Measurements from ENCODE around the gene HORMAD2. TPM values are rescaled to one million over a fixed set of nuclear protein-coding genes. Genes with fewer than 3 reads are reported as not detected.

The HORMAD2 gene
- total RNA-seq, 1 experiment from 2014 or later, result not detected

DNA sequence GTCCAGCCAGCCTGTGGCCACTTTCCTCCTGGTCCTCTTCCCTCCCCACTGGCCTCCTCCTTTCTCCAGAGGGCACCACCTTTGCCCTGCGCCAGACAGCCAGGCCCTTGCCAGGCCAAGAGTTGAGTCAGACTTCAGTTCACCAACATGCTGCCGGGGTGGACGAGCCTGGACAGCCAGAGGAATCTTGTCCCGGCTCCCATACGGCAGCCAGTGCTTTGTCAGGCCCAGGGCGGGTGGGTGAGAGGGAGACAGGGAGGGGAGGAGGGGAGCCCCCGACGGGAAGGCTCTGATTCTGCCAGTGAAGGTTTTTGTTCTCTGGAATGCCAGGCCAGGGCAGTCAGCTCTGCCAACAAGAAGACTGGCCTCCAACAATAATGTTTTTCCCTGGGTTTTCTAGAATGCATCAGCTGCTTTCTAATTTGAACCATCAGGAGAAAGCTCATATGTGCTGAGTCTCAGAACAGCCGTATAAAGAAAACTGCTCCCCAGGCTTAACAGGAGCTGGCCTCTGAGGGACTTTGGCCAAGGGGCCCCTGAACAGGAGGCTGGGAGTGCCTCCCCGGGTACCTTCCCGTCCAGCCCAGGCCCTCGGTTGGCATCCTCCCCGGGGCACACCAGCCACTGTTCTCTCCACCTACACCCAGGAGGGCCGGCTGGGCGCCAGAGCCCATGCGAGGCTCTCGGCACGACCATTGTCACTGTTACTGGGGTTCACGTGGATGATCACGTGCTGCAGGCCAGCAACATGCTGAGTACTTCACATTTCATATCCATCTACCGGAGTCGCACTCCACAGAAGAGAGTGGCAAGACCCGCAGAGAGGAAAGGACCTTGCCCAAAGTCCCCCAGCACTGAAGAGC lies 137.7 kb downstream of the HORMAD2 start:
- DNase-seq, result no peak
- Histone ChIP-seq H3K4me3 (ENCODE audit: insufficient read depth, low read depth, low read length) (no peak overlapping the region), H3K36me3 (replicated peaks; ENCODE audit: control insufficient read depth, insufficient read depth, low read length) (no peaks in the 10 kb centered on the region), H3K27me3 (ENCODE audit: control insufficient read depth, insufficient read depth, low read length) (no peaks in the 10 kb centered on the region)

DNA sequence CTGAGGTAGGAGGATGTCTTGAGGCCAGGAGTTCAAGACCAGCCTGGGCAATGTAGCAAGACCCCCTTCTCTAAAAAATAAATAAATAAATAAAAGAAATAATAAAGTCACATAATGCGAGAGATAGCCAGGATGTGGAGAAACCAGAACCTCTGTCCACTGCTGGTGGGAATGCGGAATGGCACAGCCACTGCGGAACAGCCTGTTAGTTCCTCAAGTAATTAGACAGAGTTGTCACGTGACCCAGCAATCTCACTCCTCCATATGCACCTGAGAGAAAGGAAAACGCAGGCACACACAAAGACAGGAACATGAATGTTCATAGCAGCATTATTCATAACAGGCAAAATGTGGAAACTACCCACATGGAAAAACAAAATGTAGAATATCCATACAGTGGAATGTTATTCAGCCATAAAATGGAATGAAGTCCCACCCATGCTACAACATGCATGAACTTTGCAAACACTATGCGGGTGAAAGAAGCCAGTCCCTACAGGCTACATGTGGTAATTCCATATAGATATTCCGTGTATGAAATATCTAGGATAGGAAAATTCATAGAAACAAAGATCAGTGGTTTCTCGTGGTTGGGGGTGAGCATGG lies 138.9 kb downstream of the HORMAD2 start:
- Histone ChIP-seq H3K4me3 (ENCODE audit: insufficient read depth, low read depth, low read length) (no peak overlapping the region), H3K36me3 (replicated peaks; ENCODE audit: control insufficient read depth, insufficient read depth, low read length) (no peaks in the 10 kb centered on the region), H3K27me3 (ENCODE audit: control insufficient read depth, insufficient read depth, low read length) (no peaks in the 10 kb centered on the region)
- DNase-seq, result no peak

DNA sequence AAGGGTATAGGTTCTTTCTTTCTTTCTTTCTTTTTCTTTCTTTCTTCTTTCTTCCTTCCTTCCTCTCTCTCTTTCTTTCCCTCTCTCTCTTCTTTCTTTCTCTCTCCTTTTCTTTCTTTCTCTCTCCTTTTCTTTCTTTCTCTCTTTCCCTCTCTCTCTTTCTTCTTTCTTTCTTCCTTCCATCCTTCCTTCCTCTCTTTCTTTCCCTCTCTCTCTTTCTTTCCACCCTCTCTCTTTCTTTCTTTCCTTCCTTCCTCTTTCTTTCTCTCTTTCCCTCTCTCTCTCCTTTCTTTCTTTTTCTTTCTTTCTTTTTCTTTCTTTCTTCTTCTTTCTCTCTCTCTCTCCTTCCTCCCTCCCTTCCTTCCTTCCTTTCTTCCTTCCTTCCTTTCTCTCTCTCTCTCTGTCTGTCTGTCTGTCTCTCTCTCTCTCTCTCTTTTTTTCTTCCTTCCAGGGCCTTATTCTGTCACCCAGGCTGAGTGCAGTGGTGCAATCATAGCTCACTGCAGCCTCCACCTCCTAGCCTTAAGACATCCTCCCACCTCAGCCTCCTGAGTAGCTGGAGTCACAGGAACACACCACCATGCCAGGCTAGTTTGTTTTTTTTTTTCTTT lies 139.5 kb downstream of the HORMAD2 start:
- H3K27me3 ChIP-seq (ENCODE audit: control insufficient read depth, insufficient read depth, low read length), result no peaks in the 10 kb centered on the region
- no peak overlapping the region for H3K4me3 ChIP-seq (ENCODE audit: insufficient read depth, low read depth, low read length)
- DNase-seq, result no peak
- no peaks in the 10 kb centered on the region for H3K36me3 ChIP-seq (replicated peaks; ENCODE audit: control insufficient read depth, insufficient read depth, low read length)

DNA sequence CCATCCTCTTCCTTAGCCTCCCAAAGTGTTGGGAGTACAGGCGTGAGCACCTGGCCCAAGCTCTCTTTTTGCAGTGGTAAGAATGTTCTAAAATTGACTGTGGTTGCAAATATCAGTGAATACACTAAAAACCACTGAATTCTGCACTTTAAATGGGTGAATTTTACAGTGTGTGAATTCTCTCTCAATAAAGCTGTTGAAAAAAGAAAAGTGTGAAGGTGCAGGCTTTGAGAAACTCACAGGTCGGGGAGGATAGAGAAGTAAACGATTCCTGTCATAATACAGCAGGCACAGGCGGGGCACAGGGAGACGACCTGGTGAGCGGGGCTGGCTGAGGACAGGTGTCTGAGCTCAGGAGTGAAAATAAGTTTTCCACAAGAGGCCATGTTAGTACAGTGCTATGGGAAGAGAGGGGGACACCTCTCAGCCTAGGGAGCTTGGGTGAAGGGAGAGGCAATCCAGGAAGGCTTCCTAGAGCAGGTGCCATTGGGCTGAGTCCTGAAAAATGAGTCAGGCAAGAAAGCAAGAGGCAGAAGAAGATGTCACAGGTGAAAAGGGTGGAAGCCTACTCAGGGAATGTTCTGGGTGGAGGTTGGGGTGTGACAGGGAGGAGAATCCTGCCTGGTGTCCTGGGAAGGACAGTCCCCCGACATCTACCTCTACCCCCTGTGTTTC lies 140.2 kb downstream of the HORMAD2 start:
- no peak for DNase-seq
- Histone ChIP-seq H3K27me3 (ENCODE audit: control insufficient read depth, insufficient read depth, low read length) (no peaks in the 10 kb centered on the region), H3K4me3 (ENCODE audit: insufficient read depth, low read depth, low read length) (no peak overlapping the region), H3K36me3 (replicated peaks; ENCODE audit: control insufficient read depth, insufficient read depth, low read length) (no peaks in the 10 kb centered on the region)

DNA sequence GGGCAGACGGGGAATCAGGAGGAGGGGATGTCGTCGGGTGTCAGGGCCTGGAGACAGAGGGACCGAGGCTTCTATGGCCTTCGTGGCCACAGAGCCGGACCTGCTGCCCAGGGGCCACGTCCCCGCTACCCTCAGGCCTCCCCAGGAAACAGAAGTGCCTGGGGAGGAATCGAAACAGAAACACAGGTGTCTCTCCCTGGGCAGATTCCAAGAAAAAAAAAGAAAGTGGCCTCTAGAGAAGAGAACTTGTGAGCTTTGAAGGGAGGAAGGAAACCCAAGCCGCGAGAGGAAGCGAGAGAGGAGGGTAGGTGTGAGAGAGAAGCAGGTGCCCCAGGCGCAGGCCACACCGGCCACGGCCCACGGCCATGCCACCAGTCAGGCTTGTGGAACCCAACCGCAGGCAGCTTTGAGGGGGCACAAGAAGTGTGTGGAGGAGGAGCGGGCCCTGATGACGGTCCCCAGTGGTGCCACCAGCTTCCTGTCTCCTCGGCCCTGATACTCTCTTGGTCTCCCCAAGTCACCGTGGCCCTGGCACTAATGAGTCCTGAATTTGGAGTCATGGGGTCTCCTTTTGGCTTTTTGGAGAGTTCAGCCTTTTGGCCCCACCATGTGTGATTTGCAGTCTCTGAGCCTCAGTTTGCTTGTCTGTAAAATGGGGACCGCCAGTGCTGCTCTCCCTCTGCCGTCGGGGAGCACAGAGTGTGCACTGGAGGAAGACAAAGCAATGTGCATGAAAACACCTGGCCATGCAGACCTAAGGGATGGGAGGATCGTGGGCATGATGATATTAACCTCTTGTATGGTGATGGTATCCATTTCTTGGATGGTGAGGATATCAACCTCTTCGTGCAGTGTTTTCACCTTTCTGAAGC lies 141.1 kb downstream of the HORMAD2 start:
- Histone ChIP-seq H3K36me3 (replicated peaks; ENCODE audit: control insufficient read depth, insufficient read depth, low read length) (no peaks in the 10 kb centered on the region), H3K27me3 (ENCODE audit: control insufficient read depth, insufficient read depth, low read length) (no peaks in the 10 kb centered on the region), H3K4me3 (ENCODE audit: insufficient read depth, low read depth, low read length) (no peak overlapping the region)
- DNase-seq, result no peak

DNA sequence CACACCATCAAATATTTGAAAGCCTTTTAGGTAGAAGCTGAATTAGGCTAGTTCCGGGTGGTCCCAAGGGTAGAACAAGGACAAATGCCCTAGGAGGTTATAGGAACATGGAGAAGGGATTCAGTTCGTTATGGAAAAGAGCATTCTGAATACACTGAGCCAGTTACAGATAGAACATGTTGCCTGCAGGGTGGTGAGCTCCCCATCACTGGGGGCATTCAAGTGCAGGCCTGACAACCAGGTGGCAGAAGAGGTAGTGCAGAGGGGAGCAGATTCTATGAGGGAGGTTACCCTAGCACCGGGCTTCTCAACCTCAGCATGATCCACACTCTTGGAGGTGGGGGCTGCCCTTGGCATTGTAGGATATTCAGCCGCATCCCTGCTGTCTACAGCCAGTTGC lies 142.1 kb downstream of the HORMAD2 start:
- no peaks in the 10 kb centered on the region for H3K27me3 ChIP-seq (ENCODE audit: control insufficient read depth, insufficient read depth, low read length)
- no peak for DNase-seq
- H3K36me3 ChIP-seq (replicated peaks; ENCODE audit: control insufficient read depth, insufficient read depth, low read length), result no peaks in the 10 kb centered on the region
- no peak overlapping the region for H3K4me3 ChIP-seq (ENCODE audit: insufficient read depth, low read depth, low read length)

DNA sequence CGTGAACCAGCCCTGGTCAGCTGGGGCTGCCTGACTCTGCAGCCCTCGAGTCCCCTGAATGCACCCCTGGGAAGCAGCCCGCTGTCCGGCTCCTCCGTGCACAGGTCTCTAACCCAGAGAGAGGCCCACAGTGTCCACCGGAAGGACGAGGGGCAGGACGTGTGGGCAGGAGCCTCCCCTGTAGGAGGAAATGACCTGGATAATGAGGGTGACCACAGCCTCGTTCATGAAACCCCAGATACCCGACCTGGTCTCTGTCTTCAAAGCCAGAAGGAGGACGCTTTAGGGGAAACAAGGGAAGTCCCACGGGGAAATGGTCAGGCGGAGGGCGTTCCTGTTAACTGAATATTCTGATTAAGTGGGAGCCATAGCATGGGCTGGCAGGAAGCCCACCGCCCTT lies 143.0 kb downstream of the HORMAD2 start:
- H3K36me3 ChIP-seq (replicated peaks; ENCODE audit: control insufficient read depth, insufficient read depth, low read length), result no peaks in the 10 kb centered on the region
- no peak overlapping the region for H3K4me3 ChIP-seq (ENCODE audit: insufficient read depth, low read depth, low read length)
- H3K27me3 ChIP-seq (ENCODE audit: control insufficient read depth, insufficient read depth, low read length), result no peaks in the 10 kb centered on the region
- no peak for DNase-seq

DNA sequence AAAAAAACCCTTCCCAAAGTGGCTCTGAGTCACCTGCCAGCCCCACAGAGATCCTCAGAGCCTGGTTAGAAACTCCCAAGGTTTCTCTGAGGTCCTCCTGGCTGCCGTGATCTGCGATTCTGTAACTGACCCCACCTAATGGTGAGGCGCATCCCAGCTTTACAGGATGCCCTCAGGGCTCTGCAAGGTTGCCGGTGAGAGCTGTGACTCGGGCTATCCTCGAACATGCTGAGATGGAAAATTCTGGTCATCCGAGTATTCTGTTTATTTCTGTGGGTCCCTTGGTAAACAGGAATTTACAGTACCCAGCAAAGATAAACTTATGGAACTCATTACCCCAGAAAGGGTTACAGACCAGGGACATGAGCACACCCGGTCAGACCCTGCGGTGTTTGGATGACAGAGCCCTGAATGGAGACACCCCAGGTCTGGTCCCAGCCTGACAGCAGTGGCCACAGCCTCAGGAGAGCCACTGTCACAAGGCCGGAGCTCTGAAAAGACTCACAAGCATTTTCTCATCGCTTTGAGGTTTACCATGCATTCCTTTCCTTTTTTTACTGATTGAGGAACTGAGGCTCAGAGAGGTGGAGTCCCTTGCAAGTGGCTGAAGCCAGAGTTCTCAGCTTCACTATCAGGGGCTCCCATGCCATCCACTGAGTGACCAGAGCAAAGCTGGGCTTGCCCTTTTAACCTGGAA lies 144.0 kb downstream of the HORMAD2 start:
- no peaks in the 10 kb centered on the region for H3K36me3 ChIP-seq (replicated peaks; ENCODE audit: control insufficient read depth, insufficient read depth, low read length)
- no peak for DNase-seq
- H3K27me3 ChIP-seq (ENCODE audit: control insufficient read depth, insufficient read depth, low read length), result no peaks in the 10 kb centered on the region
- H3K4me3 ChIP-seq (ENCODE audit: insufficient read depth, low read depth, low read length), result no peak overlapping the region

DNA sequence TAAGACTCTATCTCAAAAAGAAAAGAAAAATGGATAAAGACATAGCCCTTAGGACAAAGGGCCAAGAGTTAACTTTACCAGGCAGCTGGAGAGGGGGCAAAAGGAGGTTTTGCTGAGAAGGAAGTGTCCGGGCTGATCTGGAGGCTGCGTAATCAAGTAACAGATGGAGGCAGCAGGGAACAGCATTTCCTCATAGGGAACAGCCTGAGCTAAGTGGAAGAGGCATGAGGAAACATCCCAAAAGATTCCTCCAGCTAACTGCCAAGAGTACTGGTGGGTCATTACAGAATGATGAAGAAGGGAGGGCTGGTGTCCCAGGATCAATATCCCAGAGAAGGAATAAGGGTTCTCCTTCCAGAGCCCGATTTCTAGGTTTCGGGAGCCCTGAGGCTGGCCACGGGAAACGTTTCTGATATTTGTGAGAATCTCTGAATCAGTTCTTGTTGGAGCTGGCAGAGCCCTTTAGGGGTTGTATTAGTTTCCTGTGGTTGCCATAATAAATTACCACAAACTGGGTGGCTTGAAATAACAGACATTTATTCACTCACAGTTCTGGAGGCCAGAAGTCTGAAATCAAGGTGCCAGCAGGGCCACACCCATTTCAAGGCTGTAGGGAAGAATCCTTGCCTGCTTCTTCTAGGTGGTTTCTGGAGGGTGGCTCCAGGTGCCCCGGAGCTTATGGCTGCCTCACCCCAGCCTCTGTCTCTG lies 145.1 kb downstream of the HORMAD2 start:
- Histone ChIP-seq H3K4me3 (ENCODE audit: insufficient read depth, low read depth, low read length) (no peak overlapping the region), H3K27me3 (ENCODE audit: control insufficient read depth, insufficient read depth, low read length) (no peaks in the 10 kb centered on the region), H3K36me3 (replicated peaks; ENCODE audit: control insufficient read depth, insufficient read depth, low read length) (no peaks in the 10 kb centered on the region)
- no peak for DNase-seq

DNA sequence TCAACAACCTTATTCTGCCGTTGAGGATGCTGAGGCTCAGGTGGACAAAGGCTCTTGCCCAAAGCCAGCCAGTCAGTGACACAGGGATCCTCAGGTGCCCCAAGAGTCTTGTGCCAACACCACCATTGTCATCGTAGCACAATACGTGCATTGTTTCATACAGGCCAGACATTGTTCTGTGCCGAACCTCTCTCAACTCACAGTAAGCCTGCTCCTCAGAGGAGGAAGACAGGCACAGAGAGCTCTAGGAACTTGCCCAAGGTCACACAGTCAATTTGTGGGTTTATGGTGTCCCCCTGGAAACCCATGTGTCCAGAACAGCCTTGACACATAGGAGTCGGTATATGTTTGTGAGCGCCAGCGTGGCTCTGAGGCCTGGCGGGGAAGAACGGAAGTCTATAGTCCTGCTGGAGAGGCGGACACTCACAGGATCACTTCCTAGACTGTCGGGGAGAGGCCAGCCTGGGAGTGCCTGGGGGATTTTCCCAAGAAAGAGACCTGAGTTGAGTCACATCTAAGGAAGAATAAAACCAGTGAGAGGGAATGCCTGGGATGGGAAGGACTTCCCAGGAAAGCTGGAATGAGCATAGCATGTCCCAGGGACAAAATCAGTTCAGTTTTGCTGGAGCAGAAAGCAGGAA lies 146.0 kb downstream of the HORMAD2 start:
- no peak for DNase-seq

More for the DNA sequence above, 146.0 kb downstream of the HORMAD2 start:
- Histone ChIP-seq H3K27me3 (ENCODE audit: control insufficient read depth, insufficient read depth, low read length) (no peaks in the 10 kb centered on the region), H3K4me3 (ENCODE audit: insufficient read depth, low read depth, low read length) (no peak overlapping the region), H3K36me3 (replicated peaks; ENCODE audit: control insufficient read depth, insufficient read depth, low read length) (no peaks in the 10 kb centered on the region)
